SK-N-MC (cell line): ENCODE data around the gene ADAMTS9.

Experiments used
- EZH2 ChIP-seq: fragments of 200-600 bp; sonication (generic); IDR thresholded peaks from one replicate; pipeline ENCODE4 v1.6.1; 2017; ENCODE audit warnings: antibody characterized with exemption
- POLR2AphosphoS5 ChIP-seq: IDR thresholded peaks from 2 replicates; pipeline ENCODE4 v1.6.1; 2012; ENCODE audit warnings: mild to moderate bottlenecking, low read depth, low read length, borderline replicate concordance

DNA sequence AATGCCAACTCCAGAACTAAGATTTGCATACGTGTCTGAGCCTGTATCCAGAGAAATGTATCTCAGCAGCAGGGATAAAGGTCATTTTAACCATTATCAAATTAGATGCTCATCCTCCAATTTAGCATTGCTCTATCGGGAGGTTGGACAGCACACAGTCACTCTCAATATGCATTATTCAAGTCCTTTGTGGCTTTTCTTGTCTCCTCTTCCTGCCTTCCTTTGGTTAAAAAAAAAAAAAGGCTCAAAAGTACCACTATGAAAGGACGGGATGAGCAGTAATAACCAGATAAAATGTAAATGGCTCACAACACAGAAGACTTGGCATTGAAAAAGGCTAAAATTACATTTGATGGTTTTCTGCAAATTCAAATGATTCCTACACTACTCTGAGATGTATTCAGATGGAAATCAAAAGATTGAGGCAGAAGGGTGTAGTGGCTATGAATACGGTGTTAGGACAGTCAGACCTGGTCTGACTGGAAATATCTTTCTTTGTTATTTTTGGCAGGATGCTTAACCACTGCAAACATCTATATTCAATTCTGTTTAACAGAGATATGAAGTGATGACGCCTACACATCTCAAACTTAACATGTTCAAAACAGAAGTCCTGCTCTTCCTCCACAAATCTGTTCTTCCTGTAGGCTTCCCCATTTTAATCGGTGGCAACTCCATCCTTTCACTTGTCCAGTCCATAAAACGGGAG is 109.6 kb downstream of the ADAMTS9 start:
- TF ChIP-seq EZH2 (no peak), POLR2AphosphoS5 (no peak)
